Measurements from ENCODE around the gene NCBP2. TPM values are rescaled to one million over a fixed set of nuclear protein-coding genes. Genes with fewer than 3 reads are reported as not detected.

The NCBP2 gene
- total RNA-seq, 1 donor from 2014 or later: 55.1 TPM

DNA sequence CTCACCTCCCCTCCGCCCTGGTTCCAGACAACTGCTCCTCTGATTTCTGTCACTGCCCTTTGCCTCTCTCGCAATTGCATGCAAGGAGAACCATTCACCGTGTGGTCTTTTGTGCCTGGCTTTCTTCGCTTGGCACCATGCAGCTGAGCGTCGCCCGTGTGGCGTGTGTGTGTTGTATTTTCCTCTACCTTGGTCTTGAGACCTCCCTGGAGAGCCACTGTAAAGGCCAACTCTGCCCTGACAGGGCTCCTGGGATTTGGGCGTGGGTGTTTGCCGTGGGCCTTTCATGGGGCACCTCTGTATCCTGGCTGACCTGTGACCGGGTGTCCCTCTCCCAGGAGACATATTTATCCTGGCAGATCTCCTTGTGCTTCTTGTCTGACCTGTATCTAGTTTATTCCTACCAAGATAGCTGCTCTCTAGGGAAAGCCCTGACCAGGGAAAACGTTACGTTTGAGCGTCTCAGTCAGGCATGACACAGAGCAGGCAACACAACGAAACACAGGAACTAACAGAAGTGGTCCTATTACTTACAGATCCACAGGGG lies 28.3 kb upstream of the NCBP2 start:
- H3K27me3 ChIP-seq (ENCODE audit: low read depth): no peaks in the 10 kb centered on the region
- no peaks in the 10 kb centered on the region for H3K9me3 ChIP-seq
- peaks cover 11% of the 10 kb centered on the region for H3K4me1 ChIP-seq
- intact Hi-C loops (cut with DNase I): no loop called here
- no peak for ATAC-seq
- H3K36me3 ChIP-seq: peaks cover 5% of the 10 kb centered on the region
- no peak overlapping the region for H3K27ac ChIP-seq
- H3K4me3 ChIP-seq: no peak overlapping the region
- no peak for DNase-seq
- TF ChIP-seq, protein P1, sequence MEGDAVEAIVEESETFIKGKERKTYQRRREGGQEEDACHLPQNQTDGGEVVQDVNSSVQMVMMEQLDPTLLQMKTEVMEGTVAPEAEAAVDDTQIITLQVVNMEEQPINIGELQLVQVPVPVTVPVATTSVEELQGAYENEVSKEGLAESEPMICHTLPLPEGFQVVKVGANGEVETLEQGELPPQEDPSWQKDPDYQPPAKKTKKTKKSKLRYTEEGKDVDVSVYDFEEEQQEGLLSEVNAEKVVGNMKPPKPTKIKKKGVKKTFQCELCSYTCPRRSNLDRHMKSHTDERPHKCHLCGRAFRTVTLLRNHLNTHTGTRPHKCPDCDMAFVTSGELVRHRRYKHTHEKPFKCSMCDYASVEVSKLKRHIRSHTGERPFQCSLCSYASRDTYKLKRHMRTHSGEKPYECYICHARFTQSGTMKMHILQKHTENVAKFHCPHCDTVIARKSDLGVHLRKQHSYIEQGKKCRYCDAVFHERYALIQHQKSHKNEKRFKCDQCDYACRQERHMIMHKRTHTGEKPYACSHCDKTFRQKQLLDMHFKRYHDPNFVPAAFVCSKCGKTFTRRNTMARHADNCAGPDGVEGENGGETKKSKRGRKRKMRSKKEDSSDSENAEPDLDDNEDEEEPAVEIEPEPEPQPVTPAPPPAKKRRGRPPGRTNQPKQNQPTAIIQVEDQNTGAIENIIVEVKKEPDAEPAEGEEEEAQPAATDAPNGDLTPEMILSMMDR (IDR thresholded peaks at IDR 0.05): no peak

DNA sequence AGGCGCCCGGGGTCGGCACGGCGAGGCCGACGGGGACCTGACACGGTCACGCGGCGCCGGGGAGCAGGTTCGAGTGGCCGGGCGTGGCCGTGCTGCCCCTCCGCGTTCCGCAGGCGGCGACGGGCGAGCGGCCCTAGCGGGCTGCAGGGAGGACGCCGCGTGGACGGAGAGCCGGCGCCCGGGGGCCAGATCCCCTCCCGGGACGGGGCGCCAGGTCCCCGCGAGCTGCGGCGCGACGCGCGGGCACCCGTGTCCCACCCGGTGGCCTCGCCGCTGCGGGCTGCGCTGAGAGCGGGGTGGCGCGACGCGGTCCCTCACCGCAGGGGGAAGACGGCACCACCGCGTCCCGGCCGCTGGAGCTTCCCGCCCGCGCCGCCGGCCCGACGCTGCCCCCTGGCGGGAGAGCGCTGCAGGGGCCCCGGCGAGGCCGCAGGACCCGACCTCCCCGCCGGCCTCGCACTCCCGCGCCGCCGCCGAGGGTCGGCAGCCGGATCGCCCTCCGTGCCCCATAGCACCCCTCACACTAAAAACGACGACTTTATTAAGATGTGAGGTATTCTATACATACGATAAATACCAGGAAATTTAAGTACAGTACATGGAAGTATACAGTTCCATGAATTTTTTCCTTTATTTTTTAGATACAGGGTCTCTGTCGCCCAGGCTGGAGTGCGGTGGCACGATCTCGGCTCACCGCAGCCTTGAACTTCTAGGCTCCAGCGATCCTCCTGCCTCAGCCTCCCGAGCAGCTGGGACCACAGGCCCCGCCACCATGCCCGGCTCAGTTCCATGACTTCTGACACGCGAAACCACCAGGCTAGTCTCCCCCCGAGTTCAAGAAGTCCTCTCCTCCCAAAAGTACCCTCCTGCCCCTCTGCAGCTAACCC lies 27.6 kb upstream of the NCBP2 start:
- no peaks in the 10 kb centered on the region for H3K9me3 ChIP-seq
- H3K4me3 ChIP-seq: peak overlapping the region; percentile 89
- TF ChIP-seq, protein P1 (IDR thresholded peaks at IDR 0.05): peak; percentile 85
- H3K27me3 ChIP-seq (ENCODE audit: low read depth): no peaks in the 10 kb centered on the region
- peak overlapping the region; percentile 84 for H3K27ac ChIP-seq
- peak; percentile 91 to 92 for ATAC-seq
- intact Hi-C loops (cut with DNase I): no loop called here
- peak; percentile 78 for DNase-seq
- H3K4me1 ChIP-seq: peaks cover 11% of the 10 kb centered on the region
- peaks cover 5% of the 10 kb centered on the region for H3K36me3 ChIP-seq

DNA sequence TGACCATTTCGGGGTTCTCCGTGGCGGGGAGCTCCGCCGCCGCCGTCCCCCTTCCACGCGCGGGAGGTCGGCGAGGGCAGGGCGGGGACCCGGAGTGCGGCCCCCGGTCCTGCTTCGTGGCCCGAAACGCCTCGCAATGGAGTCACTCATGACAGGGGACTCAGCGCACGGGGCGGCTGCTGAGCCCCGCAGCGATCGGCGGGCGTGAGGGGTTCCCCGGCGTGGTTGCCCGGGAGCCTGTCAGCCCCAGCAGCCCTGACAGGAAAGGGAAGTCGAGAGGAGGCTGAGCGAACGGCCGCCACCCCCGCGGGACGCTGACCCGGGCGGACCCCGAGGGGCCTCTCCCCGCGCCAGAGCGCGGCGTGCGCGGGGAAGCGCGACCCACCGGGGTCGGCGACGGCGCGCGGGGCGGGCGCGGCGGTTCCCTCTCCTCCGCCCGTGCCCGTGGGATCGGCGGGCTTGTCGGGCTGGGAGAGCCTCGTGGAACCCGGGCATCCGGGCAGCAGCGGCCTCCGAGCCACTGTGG lies 26.9 kb upstream of the NCBP2 start:
- ATAC-seq: peak; percentile 29 to 50
- DNase-seq: peak; percentile 71
- intact Hi-C loops (cut with DNase I): no loop called here

GRCh38 chr3:196968233-196969133 lies 26.2 kb upstream of the NCBP2 start, which contains the start of gene PIGZ:
PIGZ (minus strand) TSS chr3:196968833; CDS start chr3:196952031, 16,802 bp downstream.
- TF ChIP-seq, protein P1 (IDR thresholded peaks at IDR 0.05): no peak
- DNase-seq (peak; percentile 65), ATAC-seq (peak; percentile 83 to 86)
- Histone ChIP-seq H3K27ac (peak within 1 kb of the TSS; percentile 84), H3K36me3 (peaks cover 5% of the 10 kb centered on the region), H3K4me3 (peak within 1 kb of the TSS; percentile 89), H3K4me1 (peaks cover 11% of the 10 kb centered on the region), H3K27me3 (ENCODE audit: low read depth) (no peaks in the 10 kb centered on the region), H3K9me3 (no peaks in the 10 kb centered on the region)
- intact Hi-C loops (cut with DNase I): no loop called here

More for the DNA sequence above, 26.9 kb upstream of the NCBP2 start:
- Histone ChIP-seq H3K36me3 (peaks cover 5% of the 10 kb centered on the region), H3K4me1 (peaks cover 11% of the 10 kb centered on the region), H3K9me3 (no peaks in the 10 kb centered on the region), H3K4me3 (peak overlapping the region; percentile 89), H3K27ac (peak overlapping the region; percentile 84), H3K27me3 (ENCODE audit: low read depth) (no peaks in the 10 kb centered on the region)
- TF ChIP-seq, protein P1 (IDR thresholded peaks at IDR 0.05): no peak

Data from lower lobe of right lung (tissue), 2 donors.